SK-N-SH (cell line): ENCODE data around the gene RND2. TPM values are rescaled to one million over a fixed set of nuclear protein-coding genes. Genes with fewer than 3 reads are reported as not detected.

Experiments
- CTCF ChIA-PET: fragments of 300-600, 350-600 bp; formaldehyde crosslinking; extraction: SDS; loops from one replicate; lab custom pipeline; 2021; lab: Yijun Ruan, JAX
- POLR2A ChIA-PET: fragments of 350-600 bp; sonication (Branson Sonifier 250); formaldehyde crosslinking; extraction: SDS; loops from one replicate; lab custom pipeline; 2020; ENCODE audit warnings: antibody characterized with exemption, inconsistent platforms; lab: Yijun Ruan, JAX
- DNase-seq: peaks from one replicate; pipeline ENCODE4 v3.0.0; 2012
- H2AFZ ChIP-seq: fragments of 200-600 bp; sonication (generic); 2 replicates; pipeline ENCODE4 v1.8.1; 2016; ENCODE audit warnings: antibody characterized with exemption, mild to moderate bottlenecking, low read depth
- H3F3A ChIP-seq: fragments of 200-600 bp; sonication (generic); replicated peaks from 2 replicates; pipeline ENCODE3; 2016; ENCODE audit warnings: antibody characterized with exemption, mild to moderate bottlenecking; ENCODE audit not compliant: insufficient read depth
- H3K27ac ChIP-seq, 2 experiments: fragments of 200-500 bp in 1 of 2; fragments of 200-600 bp in 1 of 2; sonication (Bioruptor generic) in 1 of 2; sonication (generic), shearing (Covaris generic) in 1 of 2; 2 replicates each; pipeline versions ENCODE4 v1.5.1 to v1.6.1; 2014 to 2016; ENCODE audit warnings: low read depth in 2 of 2, inconsistent platforms in 1 of 2, low read length in 1 of 2, mild to moderate bottlenecking in 1 of 2, mixed read lengths in 1 of 2
- H3K27me3 ChIP-seq: fragments of 200-600 bp; sonication (generic), shearing (Covaris generic); 2 replicates; pipeline ENCODE4 v1.6.1; 2016; ENCODE audit warnings: mixed run types; ENCODE audit not compliant: insufficient read depth
- H3K36me3 ChIP-seq, 2 experiments: fragments of 200-500 bp in 1 of 2; fragments of 200-600 bp in 1 of 2; sonication (Bioruptor generic) in 1 of 2; sonication (generic) in 1 of 2; replicated peaks in 1 of 2; 2 replicates each; pipeline versions ENCODE3 to v1.5.1; 2014 to 2016; ENCODE audit warnings: low read length in 1 of 2, mild to moderate bottlenecking in 1 of 2; ENCODE audit not compliant: insufficient read depth in 2 of 2, control insufficient read depth in 1 of 2
- H3K4me1 ChIP-seq, 2 experiments: fragments of 200-500 bp in 1 of 2; fragments of 200-600 bp in 1 of 2; sonication (Bioruptor generic) in 1 of 2; sonication (generic), shearing (Covaris generic) in 1 of 2; 2 replicates each; pipeline versions ENCODE4 v1.5.1 to v1.6.1; 2014 to 2016; ENCODE audit warnings: low read depth in 1 of 2, low read length in 1 of 2, mixed run types in 1 of 2; ENCODE audit not compliant: insufficient read depth in 2 of 2, control insufficient read depth in 1 of 2
- H3K4me2 ChIP-seq: fragments of 200-600 bp; sonication (generic), shearing (Covaris generic); 2 replicates; pipeline ENCODE4 v1.6.1; 2017; ENCODE audit warnings: mixed run types
- H3K4me3 ChIP-seq, 2 experiments: fragments of 200-500 bp in 1 of 2; fragments of 200-600 bp in 1 of 2; sonication (Bioruptor generic) in 1 of 2; sonication (generic), shearing (Covaris generic) in 1 of 2; 2 replicates each; pipeline versions ENCODE4 v1.5.1 to v1.8.1; 2014 to 2016; ENCODE audit warnings: low read depth in 2 of 2, inconsistent platforms in 1 of 2, low read length in 1 of 2, mild to moderate bottlenecking in 1 of 2, mixed read lengths in 1 of 2, moderate library complexity in 1 of 2
- H3K79me2 ChIP-seq: fragments of 200-600 bp; sonication (generic); 2 replicates; pipeline ENCODE4 v1.8.1; 2017; ENCODE audit warnings: mild to moderate bottlenecking; ENCODE audit not compliant: insufficient read depth
- H3K9ac ChIP-seq: fragments of 200-600 bp; sonication (generic); 2 replicates; pipeline ENCODE4 v1.6.1; 2017; ENCODE audit warnings: mixed run types
- H3K9me2 ChIP-seq: fragments of 200-600 bp; sonication (generic); 2 replicates; pipeline ENCODE4 v1.6.1; 2017; ENCODE audit warnings: mixed run types
- H3K9me3 ChIP-seq: fragments of 200-600 bp; sonication (generic); 2 replicates; pipeline ENCODE4 v1.6.1; 2017; ENCODE audit warnings: mixed run types, mild to moderate bottlenecking, moderate library complexity
- H4K20me1 ChIP-seq: fragments of 200-600 bp; sonication (generic); 2 replicates; pipeline ENCODE4 v1.6.1; 2017; ENCODE audit warnings: mild to moderate bottlenecking, mixed run types; ENCODE audit not compliant: insufficient read depth
- CHD2 ChIP-seq: fragments of 150-350 bp; IDR thresholded peaks from 2 replicates; pipeline ENCODE4 v1.6.1; 2018; ENCODE audit warnings: low read length; ENCODE audit not compliant: partially characterized antibody
- CTCF ChIP-seq: fragments of 200-600 bp; sonication (generic); IDR thresholded peaks from 2 replicates; pipeline ENCODE4 v1.6.1; 2017; ENCODE audit warnings: antibody characterized with exemption, mild to moderate bottlenecking, moderate library complexity
- ELF1 ChIP-seq: IDR thresholded peaks from 2 replicates; pipeline ENCODE4 v1.4.0; 2012
- EP300 ChIP-seq, 2 experiments: IDR thresholded peaks; 2 replicates each; pipeline versions ENCODE4 v1.4.0 to v1.6.1; 2012; ENCODE audit warnings: borderline replicate concordance in 1 of 2, low read depth in 1 of 2, low read length in 1 of 2
- EZH2phosphoT487 ChIP-seq: fragments of 200-600 bp; sonication (generic); IDR thresholded peaks from 2 replicates; pipeline ENCODE4 v1.6.1; 2017; ENCODE audit warnings: low read depth, mixed run types, mild to moderate bottlenecking, antibody characterized with exemption, moderate library complexity, borderline replicate concordance
- FOSL2 ChIP-seq: IDR thresholded peaks from 2 replicates; pipeline ENCODE4 v1.4.0; 2012; ENCODE audit warnings: low read depth, mild to moderate bottlenecking, moderate library complexity, borderline replicate concordance
- GABPA ChIP-seq: IDR thresholded peaks from 2 replicates; pipeline ENCODE4 v1.4.0; 2012; ENCODE audit warnings: low read depth, mild to moderate bottlenecking
- JUND ChIP-seq: IDR thresholded peaks from 2 replicates; pipeline ENCODE4 v1.4.0; 2012
- MEF2A ChIP-seq: IDR thresholded peaks from 2 replicates; pipeline ENCODE4 v1.4.0; 2012; ENCODE audit warnings: low read depth, borderline replicate concordance
- PBX3 ChIP-seq: IDR thresholded peaks from 2 replicates; pipeline ENCODE4; 2012
- RAD21 ChIP-seq: IDR thresholded peaks from 2 replicates; pipeline ENCODE4 v1.6.1; 2012; ENCODE audit warnings: mild to moderate bottlenecking, low read length
- RCOR1 ChIP-seq: fragments of 150-350 bp; IDR thresholded peaks from 2 replicates; pipeline ENCODE4 v1.6.1; 2017; ENCODE audit warnings: antibody characterized with exemption, low read length
- RFX5 ChIP-seq: IDR thresholded peaks from 2 replicates; pipeline ENCODE4 v1.6.1; 2012; ENCODE audit warnings: mild to moderate bottlenecking, improper control_type of control experiment, low read length
- SIN3A ChIP-seq: IDR thresholded peaks from 2 replicates; pipeline ENCODE4 v1.6.1; 2012; ENCODE audit warnings: low read depth, mild to moderate bottlenecking, low read length, moderate library complexity, borderline replicate concordance
- USF1 ChIP-seq: IDR thresholded peaks from 2 replicates; pipeline ENCODE4 v1.4.0; 2012; ENCODE audit warnings: low read depth, borderline replicate concordance
- ZBTB33 ChIP-seq: IDR thresholded peaks from 2 replicates; pipeline ENCODE4 v1.4.0; 2012; ENCODE audit warnings: low read depth, borderline replicate concordance
- WGBS: methylation state at CpG from one replicate; pipeline ENCODE4 v1.1.6; 2017; ENCODE audit warnings: low lambda C conversion rate; 5-methylcytosine and 5-hydroxymethylcytosine counted together
- polyA plus RNA-seq, 3 experiments: library from polyadenylated mRNA; depleted of rRNA; stranded (reverse); fragments of >200 nt; gene quantifications; 2 replicates each; pipeline ENCODE4 v1.2.3, GENCODE V29; 2012

The RND2 gene
- polyA plus RNA-seq, 1 of the 3 experiments (the other 2 are of a cell fraction), result 8.9 TPM

- Histone ChIP-seq H3K4me3 (no peak overlapping the region), H4K20me1 (no peaks in the 10 kb centered on the region), H3K27me3 (no peaks in the 10 kb centered on the region), H3K27ac (no peak overlapping the region), H3K9me2 (no peaks in the 10 kb centered on the region), H3K36me3 (no peaks in the 10 kb centered on the region), H3F3A (no peaks in the 10 kb centered on the region), H2AFZ (no peak overlapping the region), H3K4me2 (no peak overlapping the region), H3K9me3 (no peaks in the 10 kb centered on the region), H3K4me1 (peaks cover 0 to 14% of the 10 kb centered on the region in 2 experiments; a peak in 1 of 4 replicates), H3K9ac (no peak overlapping the region), H3K79me2 (no peaks in the 10 kb centered on the region)
- no peak for DNase-seq
- WGBS, result 92% methylated on average over 2 of the region's 3 CpGs
- ChIA-PET POLR2A (interaction anchor here (1.7 kb wide), 1 partner anchor 10 kb away, joined by 9 read pairs; the partner anchor contains the start of gene RND2), CTCF (interaction anchor here (1.0 to 1.7 kb wide), 3 partner anchors 9 to 10 kb away, joined by 3 to 7 read pairs (median 3); partner anchors contain the start of gene RND2)
- TF ChIP-seq PBX3 (no peak), ELF1 (no peak), ZBTB33 (no peak), JUND (no peak), USF1 (no peak), RCOR1 (no peak), EZH2phosphoT487 (no peak), FOSL2 (no peak), EP300 (IDR thresholded peaks at IDR 0.05; ENCODE audit: borderline replicate concordance in 1 of 2, low read depth in 1 of 2, low read length in 1 of 2) (no peak), MEF2A (no peak), SIN3A (no peak), RAD21 (no peak)
These were observed 9.9 kb downstream of the RND2 start for GRCh38 chr17:43034894-43035293.

- Histone ChIP-seq H3K27me3 (no peaks in the 10 kb centered on the region), H2AFZ (no peak overlapping the region), H3K4me1 (peaks cover 0 to 7% of the 10 kb centered on the region in 2 experiments; a peak in 1 of 4 replicates), H3K4me2 (no peak overlapping the region), H3K4me3 (no peak overlapping the region), H3K27ac (no peak overlapping the region), H3K9ac (no peak overlapping the region), H4K20me1 (no peaks in the 10 kb centered on the region), H3K9me2 (no peaks in the 10 kb centered on the region), H3K36me3 (no peaks in the 10 kb centered on the region), H3K79me2 (no peaks in the 10 kb centered on the region), H3K9me3 (no peaks in the 10 kb centered on the region), H3F3A (no peaks in the 10 kb centered on the region)
- ChIA-PET CTCF (interaction anchor here (1.1 kb wide), 1 partner anchor 15 kb away, joined by 3 read pairs; no protein-coding TSS in a partner anchor), POLR2A (no interaction called here)
- no peak for DNase-seq
- WGBS, result 100% methylated on average over 2 of the region's 2 CpGs
- TF ChIP-seq GABPA (no peak), EZH2phosphoT487 (no peak), FOSL2 (no peak), CHD2 (no peak), CTCF (no peak), PBX3 (no peak), ELF1 (no peak), JUND (no peak), ZBTB33 (no peak), RFX5 (no peak), RAD21 (no peak), RCOR1 (no peak), SIN3A (no peak)
These were observed 14.6 kb downstream of the RND2 start for GRCh38 chr17:43039646-43040045.
